ENCODE measurements around the gene NID1. TPM values are rescaled to one million over a fixed set of nuclear protein-coding genes. Genes with fewer than 3 reads are reported as not detected.

The NID1 gene
- total and polyA plus RNA-seq, 2 donors (not counting 3 experiments of a cell fraction or from before 2014, with no cell fraction given), result 87.0 to 109 TPM

DNA sequence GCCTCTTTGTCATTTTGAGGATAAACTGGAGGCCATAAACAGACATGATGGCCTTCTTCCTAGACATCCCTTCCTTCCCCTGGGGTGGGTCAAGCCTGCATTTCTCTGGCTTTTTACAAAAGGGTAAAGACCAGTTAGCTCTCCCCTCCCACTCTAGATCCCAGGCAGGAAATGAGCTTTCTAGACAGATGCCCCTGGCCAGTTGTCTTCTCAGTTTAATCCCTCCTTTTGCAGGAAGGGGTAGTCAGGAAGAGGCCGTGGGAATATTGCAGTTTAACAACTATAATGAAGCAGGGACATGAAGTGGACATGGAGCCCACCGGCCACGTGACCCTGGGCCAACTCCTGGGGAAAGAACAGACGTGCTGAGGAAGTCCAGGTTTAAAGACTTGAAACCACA, 85.7 kb downstream of the NID1 start:
- H3K36me3 ChIP-seq (ENCODE audit: control insufficient read depth in 2 of 2, extremely low read depth in 1 of 2, insufficient read depth in 2 of 2, low read length in 2 of 2), result peaks cover 2 to 28% of the 10 kb centered on the region in 2 experiments
- no peak overlapping the region for H3K4me2 ChIP-seq (ENCODE audit: insufficient read depth, low read length)
- intact Hi-C loops (cut with micrococcal nuclease), result no loop called here
- H3K9me1 ChIP-seq (replicated peaks; ENCODE audit: control insufficient read depth, extremely low read depth, insufficient read depth, low read length), result no peaks in the 10 kb centered on the region
- no peak for TF ChIP-seq POLR2A (IDR thresholded peaks at IDR 0.05; ENCODE audit: low read depth, low read length)
- no peak for TF ChIP-seq MYC (IDR thresholded peaks at IDR 0.05; ENCODE audit: low read depth, low read length)
- TF ChIP-seq JUN (IDR thresholded peaks at IDR 0.05; ENCODE audit: borderline replicate concordance, insufficient read depth, insufficient read length, low read depth), result no peak
- H3K4me3 ChIP-seq (replicated peaks in 1 of 3; ENCODE audit: insufficient read depth in 1 of 3, low read depth in 1 of 3, low read length in 3 of 3), result no peak overlapping the region
- DNase-seq (ENCODE audit: low read depth, low spot score) (no peak), FAIRE-seq (no peak)
- H3K9ac ChIP-seq (replicated peaks; ENCODE audit: extremely low read depth, insufficient read depth, low read length), result no peak overlapping the region
- dilution Hi-C loops (cut with MboI; ENCODE audit: extremely low pct_ligation_motif_present, low sequenced_read_pairs), result no loop called here
- no peak overlapping the region for H3K27ac ChIP-seq (ENCODE audit: insufficient read depth, low read depth, low read length)
- H2AFZ ChIP-seq (ENCODE audit: low read depth, low read length), result no peak overlapping the region
- no peaks in the 10 kb centered on the region for H3K27me3 ChIP-seq (ENCODE audit: control insufficient read depth in 2 of 2, insufficient read depth in 2 of 2, low read length in 2 of 2)
- ChIA-PET POLR2A (no interaction called here), CTCF (no interaction called here)
- no peaks in the 10 kb centered on the region for H3K79me2 ChIP-seq (ENCODE audit: control insufficient read depth, insufficient read depth, low read length)
- no TSS peak for BruUV-seq (replicated peaks)
- H3K4me1 ChIP-seq (ENCODE audit: control insufficient read depth, extremely low read depth, insufficient read depth, low read length), result peaks cover 17% of the 10 kb centered on the region
- H3K9me3 ChIP-seq (replicated peaks; ENCODE audit: control insufficient read depth, insufficient read depth, low read length), result no peaks in the 10 kb centered on the region
- H4K20me1 ChIP-seq (replicated peaks; ENCODE audit: control insufficient read depth, extremely low read depth, insufficient read depth, low read length), result no peaks in the 10 kb centered on the region

DNA sequence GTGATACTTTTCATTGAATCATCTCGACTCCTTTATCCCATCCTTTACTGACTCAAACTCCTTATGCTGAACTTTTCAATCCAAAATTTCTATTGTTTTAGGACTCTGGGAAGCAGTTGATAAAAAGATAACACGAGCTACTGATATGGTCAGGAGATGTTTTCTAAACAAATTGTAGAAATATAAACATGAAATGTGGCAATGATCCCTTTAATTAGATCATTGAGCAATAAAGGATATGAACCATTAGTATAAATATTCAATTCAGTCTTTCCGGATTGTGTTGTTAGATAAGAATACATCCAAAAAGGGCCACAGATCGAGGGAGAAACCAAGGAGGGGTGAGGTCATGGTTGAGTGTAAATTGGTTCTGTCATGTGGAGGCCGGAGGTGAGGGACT, 88.4 kb downstream of the NID1 start:
- Histone ChIP-seq H3K4me2 (ENCODE audit: insufficient read depth, low read length) (no peak overlapping the region), H3K79me2 (ENCODE audit: control insufficient read depth, insufficient read depth, low read length) (no peaks in the 10 kb centered on the region), H3K27ac (ENCODE audit: insufficient read depth, low read depth, low read length) (no peak overlapping the region), H4K20me1 (replicated peaks; ENCODE audit: control insufficient read depth, extremely low read depth, insufficient read depth, low read length) (no peaks in the 10 kb centered on the region), H3K9me3 (replicated peaks; ENCODE audit: control insufficient read depth, insufficient read depth, low read length) (no peaks in the 10 kb centered on the region), H3K4me1 (ENCODE audit: control insufficient read depth, extremely low read depth, insufficient read depth, low read length) (peaks cover 16% of the 10 kb centered on the region), H3K9me1 (replicated peaks; ENCODE audit: control insufficient read depth, extremely low read depth, insufficient read depth, low read length) (no peaks in the 10 kb centered on the region), H3K36me3 (ENCODE audit: control insufficient read depth in 2 of 2, extremely low read depth in 1 of 2, insufficient read depth in 2 of 2, low read length in 2 of 2) (peaks cover 2 to 28% of the 10 kb centered on the region in 2 experiments), H3K9ac (replicated peaks; ENCODE audit: extremely low read depth, insufficient read depth, low read length) (no peak overlapping the region), H3K4me3 (replicated peaks in 1 of 3; ENCODE audit: insufficient read depth in 1 of 3, low read depth in 1 of 3, low read length in 3 of 3) (no peak overlapping the region), H3K27me3 (ENCODE audit: control insufficient read depth in 2 of 2, insufficient read depth in 2 of 2, low read length in 2 of 2) (no peaks in the 10 kb centered on the region), H2AFZ (ENCODE audit: low read depth, low read length) (no peak overlapping the region)
- DNase-seq (ENCODE audit: low read depth, low spot score), result peak; percentile 22
- TF ChIP-seq POLR2AphosphoS5 (IDR thresholded peaks at IDR 0.05; ENCODE audit: insufficient read depth, low read depth, low read length) (no peak), EZH2 (IDR thresholded peaks at IDR 0.05; ENCODE audit: borderline replicate concordance, low read depth, low read length, severe bottlenecking) (no peak), POLR2A (IDR thresholded peaks at IDR 0.05; ENCODE audit: low read depth, low read length) (no peak), GATA2 (IDR thresholded peaks at IDR 0.05; ENCODE audit: insufficient read depth, insufficient read length, low read depth, low read length) (peak; percentile 43), MYC (IDR thresholded peaks at IDR 0.05; ENCODE audit: low read depth, low read length) (no peak)
- TF ChIP-seq, protein P1, sequence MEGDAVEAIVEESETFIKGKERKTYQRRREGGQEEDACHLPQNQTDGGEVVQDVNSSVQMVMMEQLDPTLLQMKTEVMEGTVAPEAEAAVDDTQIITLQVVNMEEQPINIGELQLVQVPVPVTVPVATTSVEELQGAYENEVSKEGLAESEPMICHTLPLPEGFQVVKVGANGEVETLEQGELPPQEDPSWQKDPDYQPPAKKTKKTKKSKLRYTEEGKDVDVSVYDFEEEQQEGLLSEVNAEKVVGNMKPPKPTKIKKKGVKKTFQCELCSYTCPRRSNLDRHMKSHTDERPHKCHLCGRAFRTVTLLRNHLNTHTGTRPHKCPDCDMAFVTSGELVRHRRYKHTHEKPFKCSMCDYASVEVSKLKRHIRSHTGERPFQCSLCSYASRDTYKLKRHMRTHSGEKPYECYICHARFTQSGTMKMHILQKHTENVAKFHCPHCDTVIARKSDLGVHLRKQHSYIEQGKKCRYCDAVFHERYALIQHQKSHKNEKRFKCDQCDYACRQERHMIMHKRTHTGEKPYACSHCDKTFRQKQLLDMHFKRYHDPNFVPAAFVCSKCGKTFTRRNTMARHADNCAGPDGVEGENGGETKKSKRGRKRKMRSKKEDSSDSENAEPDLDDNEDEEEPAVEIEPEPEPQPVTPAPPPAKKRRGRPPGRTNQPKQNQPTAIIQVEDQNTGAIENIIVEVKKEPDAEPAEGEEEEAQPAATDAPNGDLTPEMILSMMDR (IDR thresholded peaks at IDR 0.05; ENCODE audit: extremely low read depth in 1 of 2, insufficient read depth in 1 of 2, low read depth in 1 of 2, low read length in 2 of 2), result no peak
- intact Hi-C loops (cut with micrococcal nuclease) (no loop called here), dilution Hi-C loops (cut with MboI; ENCODE audit: extremely low pct_ligation_motif_present, low sequenced_read_pairs) (no loop called here)
- no TSS peak for BruUV-seq (replicated peaks)
- no peak for FAIRE-seq
- ChIA-PET CTCF (interaction anchor here (3.8 kb wide), 1 partner anchor 111 kb away, joined by 13 read pairs; no protein-coding TSS in a partner anchor), POLR2A (no interaction called here)

Measured in endothelial cell of umbilical vein (primary cell).